UCSD-AML1 (cell line): ENCODE measurements around the gene ADAM11.

ENCODE experiments used
- DNase-seq: peaks from one replicate; lab custom pipeline; 2025; ENCODE audit not compliant: unreplicated experiment; lab: John Stamatoyannopoulos, UW

Gene ADAM11

DNA sequence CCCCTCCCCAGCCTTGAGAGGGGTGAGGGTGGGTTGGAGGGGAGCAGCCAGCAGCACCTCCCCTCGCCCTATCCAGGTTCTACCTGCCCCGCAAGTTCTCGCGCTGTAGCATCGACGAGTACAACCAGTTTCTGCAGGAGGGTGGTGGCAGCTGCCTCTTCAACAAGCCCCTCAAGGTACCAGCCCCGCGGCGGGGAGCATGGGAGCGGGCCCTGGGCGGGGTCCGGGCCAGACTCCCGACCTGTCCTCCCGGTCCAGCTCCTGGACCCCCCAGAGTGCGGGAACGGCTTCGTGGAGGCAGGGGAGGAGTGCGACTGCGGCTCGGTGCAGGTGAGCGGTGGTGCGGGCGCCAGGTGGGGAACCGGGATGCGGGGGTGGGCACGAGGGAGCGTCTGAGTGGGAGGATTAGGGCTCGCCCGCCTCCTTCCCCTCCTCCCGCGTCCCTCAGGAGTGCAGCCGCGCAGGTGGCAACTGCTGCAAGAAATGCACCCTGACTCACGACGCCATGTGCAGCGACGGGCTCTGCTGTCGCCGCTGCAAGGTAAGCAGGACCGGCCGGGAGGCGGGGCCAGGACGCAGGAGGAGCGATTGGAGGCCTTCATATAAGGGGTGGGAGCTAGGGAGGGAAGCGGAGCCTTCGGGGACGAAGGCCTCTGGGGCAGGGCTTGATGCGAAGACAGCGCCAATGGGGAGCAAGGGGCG, 16.5 kb downstream of the ADAM11 start:
- peak; percentile 97 for DNase-seq

DNA sequence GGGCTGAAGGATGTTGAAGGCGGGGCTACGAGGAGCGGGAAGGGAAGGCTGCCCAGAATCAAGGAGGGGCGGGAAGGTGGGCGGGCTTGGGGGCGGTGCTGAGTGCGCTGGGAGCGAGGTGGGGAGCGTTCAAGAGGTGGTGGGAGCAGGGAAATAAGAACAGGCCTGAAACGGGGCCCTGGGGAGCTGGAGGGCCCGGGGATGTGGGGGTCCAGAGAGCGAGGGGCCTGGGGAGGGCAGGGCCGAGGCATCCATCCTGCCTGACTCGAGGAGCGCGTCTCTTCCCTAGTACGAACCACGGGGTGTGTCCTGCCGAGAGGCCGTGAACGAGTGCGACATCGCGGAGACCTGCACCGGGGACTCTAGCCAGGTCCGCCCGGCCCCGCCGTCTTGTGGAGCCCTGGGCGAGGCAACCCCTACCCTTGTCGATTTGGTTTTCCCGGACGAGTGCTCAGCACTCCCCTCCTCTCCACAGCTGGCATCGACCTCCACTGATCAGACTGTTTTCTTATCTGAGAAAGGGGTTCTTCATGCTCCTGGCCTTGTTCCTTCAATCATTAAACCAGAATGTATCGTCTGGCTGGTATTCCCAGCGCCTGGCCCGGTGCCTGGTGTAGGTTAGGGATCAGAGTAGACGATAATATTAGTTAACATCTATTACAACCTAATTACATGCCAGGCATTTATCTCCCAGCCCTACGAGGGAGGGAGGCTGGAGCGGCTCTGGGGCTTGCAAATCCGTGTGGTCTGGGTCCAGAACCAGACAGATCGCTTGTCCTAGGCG, 17.2 kb downstream of the ADAM11 start:
- DNase-seq: no peak

DNA sequence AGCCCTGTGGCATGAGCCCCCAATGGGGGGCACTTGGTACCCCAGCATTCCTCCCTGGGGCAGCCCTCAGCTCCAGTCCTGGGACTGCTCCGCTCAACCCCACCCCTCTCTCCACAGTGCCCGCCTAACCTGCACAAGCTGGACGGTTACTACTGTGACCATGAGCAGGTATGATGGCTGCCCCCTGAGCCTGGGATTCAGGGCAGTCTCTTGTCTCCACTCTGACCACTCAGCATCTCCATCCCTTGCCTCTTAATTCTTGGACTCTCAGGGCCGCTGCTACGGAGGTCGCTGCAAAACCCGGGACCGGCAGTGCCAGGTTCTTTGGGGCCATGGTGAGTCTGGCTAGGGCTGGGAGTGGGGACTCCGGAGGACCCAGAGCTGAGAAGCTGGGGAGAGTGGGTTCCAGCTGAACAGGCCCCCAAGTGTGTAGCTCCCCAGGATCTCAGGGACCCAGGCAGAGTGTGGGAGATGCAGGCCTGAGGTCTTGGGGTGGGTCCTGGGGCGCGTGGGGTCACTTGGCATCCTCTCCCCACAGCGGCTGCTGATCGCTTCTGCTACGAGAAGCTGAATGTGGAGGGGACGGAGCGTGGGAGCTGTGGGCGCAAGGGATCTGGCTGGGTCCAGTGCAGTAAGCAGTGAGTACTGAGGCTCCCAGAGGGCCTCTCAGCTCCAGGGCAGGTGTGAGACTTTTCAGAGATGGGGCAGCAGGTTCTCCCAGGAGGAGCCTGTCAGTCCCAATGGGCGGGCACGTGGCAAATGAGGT, 18.0 kb downstream of the ADAM11 start:
- DNase-seq: no peak

GRCh38 chr17:44777394-44778348, 18.9 kb downstream of the ADAM11 start:
- no peak for DNase-seq

DNA sequence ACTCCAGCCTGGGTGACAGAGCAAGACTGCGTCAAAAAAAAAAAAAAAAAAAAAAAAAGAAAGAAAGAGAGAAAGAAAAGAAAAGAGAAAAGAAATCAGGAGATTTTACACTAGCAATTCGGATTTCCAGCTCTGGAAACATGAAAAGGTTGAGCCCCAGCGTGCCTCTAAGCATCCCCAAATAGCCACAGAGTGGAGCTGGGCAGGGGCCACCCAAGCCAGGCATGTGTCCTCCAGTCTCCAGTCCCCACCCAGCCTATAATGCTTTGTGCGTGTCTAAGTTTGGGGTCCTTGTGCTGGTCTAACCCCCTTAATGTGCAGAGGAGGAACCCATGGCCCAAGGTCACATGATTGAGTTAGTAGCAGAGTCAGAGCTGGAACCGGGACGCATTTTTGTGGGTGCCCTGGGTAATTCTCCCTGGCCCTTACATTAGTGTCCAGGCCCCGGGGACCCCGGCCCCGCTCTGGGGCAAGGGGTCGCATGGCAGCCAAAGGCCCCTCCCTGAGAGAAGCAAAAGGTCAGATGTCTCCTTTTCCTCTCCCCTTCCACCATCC, 19.9 kb downstream of the ADAM11 start:
- no peak for DNase-seq

DNA sequence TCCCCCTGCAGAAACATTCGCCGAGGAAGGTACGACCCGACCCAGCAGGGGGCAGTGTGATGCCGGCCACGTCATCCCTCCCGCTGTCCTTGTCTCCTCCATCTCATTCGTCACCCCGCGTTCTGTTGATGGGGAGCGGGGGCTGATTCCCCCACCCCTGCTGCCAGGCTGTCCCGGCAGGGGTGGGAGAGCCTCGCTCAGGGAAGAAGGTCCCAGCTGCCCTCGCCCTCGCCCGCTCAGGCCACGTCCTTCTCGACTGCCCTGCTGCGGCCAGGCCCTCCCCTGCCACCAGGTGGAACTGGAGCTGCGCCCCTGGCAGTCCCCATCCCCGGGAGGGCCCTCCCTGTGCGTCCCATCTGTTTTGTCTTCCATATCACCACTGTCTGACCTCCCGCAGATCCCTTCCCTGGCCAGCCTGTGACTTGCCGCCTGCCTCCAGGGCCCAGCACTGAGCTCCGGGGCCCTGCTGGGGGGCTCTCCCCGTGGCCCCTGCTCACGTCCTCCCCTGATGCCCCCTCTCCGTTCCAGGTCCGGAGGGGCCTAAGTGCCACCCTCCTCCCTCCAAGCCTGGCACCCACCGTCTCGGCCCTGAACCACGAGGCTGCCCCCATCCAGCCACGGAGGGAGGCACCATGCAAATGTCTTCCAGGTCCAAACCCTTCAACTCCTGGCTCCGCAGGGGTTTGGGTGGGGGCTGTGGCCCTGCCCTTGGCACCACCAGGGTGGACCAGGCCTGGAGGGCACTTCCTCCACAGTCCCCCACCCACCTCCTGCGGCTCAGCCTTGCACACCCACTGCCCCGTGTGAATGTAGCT, 20.6 kb downstream of the ADAM11 start:
- DNase-seq: peak; percentile 73

GRCh38 chr17:44780161-44780560, 21.4 kb downstream of the ADAM11 start:
- no peak for DNase-seq

- no peak for DNase-seq
These were observed 22.2 kb downstream of the ADAM11 start for GRCh38 chr17:44780845-44781480.

DNA sequence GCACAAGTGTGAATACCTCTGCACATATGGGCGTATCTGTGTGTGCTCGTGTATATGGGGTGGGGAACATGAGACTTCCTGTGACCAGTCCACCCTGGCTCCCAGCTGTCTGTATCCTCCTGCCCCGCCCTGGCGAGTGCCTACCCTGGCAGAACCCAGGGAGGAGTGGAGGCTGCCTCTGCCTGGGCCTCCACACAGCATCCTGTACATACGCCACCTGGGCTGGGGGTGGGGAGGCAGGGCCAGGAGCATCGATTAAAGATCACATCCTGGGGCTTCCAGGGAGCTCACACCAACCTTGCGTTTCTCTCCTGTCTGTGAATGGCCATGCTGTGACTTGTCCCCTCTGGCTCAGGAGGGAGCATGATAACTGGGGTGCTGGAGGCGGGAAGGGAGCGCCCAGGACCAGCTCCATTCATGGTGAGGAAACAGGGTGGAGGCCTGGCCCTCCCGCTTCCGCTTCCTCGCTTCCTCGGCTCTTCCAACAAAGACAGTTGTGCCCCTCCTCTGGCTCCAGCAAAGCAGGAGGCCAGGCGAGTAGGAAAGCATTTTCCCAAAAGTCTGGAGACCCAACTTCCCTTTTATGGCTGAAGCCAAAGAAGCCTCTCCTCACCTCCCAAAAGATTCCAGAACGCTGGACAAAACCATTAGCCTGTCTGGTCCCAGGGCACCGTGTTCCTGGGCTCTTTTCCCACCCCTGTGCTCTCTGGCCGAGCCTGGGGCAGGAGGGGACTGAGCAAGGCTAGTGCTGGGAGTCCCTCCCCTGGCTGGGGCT, 22.9 kb downstream of the ADAM11 start:
- DNase-seq: no peak

- DNase-seq: no peak
These were observed 23.6 kb downstream of the ADAM11 start for GRCh38 chr17:44782326-44782850.

DNA sequence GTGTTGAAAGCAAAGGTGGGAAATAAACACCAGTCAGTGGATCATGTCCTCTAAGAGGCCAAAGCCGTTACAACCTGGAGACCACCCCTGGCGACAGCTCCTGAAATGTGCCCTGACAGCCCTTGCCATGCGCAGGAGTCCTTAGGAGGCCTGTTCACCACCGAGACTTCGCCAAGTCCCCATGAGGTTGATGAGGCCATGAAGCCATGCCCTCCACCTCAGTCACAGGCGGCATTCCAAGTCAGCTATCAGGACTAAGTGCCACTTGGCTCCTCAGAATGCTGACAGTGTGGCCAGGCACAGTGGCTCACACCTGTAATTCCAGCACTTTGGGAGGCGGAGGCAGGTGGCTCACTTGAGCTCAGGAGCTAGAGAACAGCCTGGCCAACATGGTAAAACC, 27.1 kb downstream of the ADAM11 start:
- DNase-seq: no peak

DNA sequence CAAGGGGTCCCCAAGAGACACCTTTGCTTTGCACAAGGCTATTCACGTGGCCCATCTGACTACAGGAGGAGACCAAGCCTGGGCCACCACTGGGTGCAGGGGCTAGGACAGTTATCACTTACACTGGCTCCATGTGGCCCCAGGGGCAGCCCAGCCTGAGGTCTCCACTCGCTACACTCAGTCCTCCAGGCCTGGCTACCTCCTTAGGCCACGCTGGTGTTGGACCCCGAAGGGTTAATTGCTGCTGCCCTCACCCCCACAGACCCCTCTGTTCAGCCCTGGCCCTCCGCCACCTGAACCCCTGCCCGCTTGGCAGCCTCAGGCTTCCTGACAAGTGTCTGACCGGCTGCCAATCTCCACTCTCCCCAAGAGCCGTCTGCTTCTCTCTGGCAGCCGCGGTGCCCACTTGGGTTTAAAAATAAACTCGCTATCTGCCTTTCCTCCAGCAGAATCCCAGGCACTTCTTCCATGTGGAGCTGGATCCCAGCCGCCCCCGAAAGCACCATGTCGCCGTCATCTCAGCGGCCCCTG, 27.8 kb downstream of the ADAM11 start:
- no peak for DNase-seq

DNA sequence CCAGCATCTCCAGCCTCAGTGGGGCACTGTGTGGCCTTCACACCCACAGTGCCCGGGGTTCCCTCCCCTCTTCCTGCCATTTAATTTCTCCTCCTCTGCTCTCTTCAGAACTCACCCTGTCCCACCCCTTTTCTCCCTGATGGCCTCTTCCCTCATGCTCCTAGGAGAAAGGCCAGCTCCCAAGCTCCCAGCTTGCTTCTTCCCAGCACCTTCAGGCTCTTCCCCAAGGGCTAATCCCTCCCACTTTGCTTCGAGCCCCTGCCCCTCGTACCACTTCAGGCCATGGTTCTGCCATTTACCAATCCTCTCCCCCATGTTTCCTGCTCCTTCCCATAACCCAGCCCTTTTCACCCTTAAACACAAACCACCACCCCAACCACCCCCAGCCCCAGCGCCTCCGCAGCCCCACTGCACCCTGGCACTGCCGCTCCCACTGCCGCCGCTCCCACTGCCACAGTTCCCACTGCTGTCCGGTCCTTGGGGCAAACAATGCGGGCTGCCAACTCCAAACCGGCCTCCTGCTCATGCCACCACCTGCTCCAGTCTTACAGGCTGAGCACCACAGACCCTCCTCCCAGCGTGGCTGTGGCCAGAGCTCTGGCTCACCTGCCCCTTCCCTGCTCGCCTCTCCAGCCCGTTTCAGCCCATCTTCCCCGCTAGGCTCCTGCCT, 28.6 kb downstream of the ADAM11 start:
- DNase-seq: no peak

DNA sequence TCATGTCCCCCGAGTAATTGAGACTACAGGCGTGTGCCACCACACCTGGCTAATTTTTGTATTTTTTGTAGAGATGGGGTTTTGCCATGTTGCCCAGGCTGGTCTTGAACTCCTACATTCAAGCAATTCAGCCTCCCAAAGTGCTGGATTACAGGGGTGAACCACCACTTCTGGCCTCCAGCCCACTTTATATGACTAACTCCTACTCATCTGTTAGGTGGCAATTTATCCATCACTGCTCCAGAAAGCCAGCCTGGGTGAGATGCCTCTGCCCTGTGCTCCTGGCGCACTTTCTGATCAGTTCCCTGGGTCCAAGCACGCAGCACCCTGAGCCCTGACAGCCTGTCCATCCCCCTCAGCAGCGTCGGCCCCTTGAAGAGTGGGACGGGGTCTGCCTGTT, 29.4 kb downstream of the ADAM11 start:
- no peak for DNase-seq

DNA sequence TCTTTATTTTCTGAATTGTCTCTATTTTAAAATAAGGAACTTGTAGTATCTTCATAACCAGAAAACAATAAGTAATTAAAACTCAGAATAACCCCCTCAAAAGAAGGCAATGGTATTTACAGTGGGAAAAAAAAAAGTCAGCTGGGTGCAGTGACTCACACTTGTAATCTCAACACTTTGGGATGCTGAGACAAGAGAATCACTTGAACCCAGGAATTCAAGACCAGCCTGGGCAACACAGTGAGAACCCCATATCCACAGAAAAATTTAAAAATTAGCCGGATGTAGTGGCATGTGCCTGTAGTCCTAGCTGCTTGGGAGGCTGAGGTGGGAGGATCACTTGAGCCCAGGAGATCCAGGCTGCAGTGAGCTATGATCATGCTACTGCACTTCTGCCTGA, 33.5 kb downstream of the ADAM11 start:
- DNase-seq: no peak

GRCh38 chr17:44793885-44794842, 35.4 kb downstream of the ADAM11 start:
- DNase-seq: no peak
